ENCODE results near the gene ADI1. TPM values are rescaled to one million over a fixed set of nuclear protein-coding genes. Genes with fewer than 3 reads are reported as not detected.
"Not testable (repeated sequence)": the region's sequence is repeated elsewhere in the genome, so short reads cannot be mapped to it uniquely, and the experiment has no call there.

The ADI1 gene
- total RNA-seq, 2 experiments from 2014 or later: 28.4 to 30.2 TPM

- no peaks in the 10 kb centered on the region for H3K9me3 Mint-ChIP-seq
- intact Hi-C loops (cut with DNase I, micrococcal nuclease): no loop called here
- no peak for TF ChIP-seq CTCF (IDR thresholded peaks at IDR 0.05)
- POLR2A ChIA-PET: no interaction called here
- Histone ChIP-seq H3K36me3 (ENCODE audit: insufficient read depth, low read length) (peaks cover 68% of the 10 kb centered on the region), H3K27me3 (ENCODE audit: control insufficient read depth in 1 of 2, insufficient read depth in 2 of 2, low read length in 2 of 2) (no peaks in the 10 kb centered on the region), H3K27ac (ENCODE audit: low read depth in 1 of 2, low read length in 2 of 2) (no peak overlapping the region), H3K4me3 (ENCODE audit: low read length) (no peak overlapping the region), H3K9me3 (ENCODE audit: control insufficient read depth in 1 of 2, insufficient read depth in 1 of 2, low read length in 2 of 2) (no peaks in the 10 kb centered on the region), H3K4me1 (ENCODE audit: insufficient read depth, low read length) (no peaks in the 10 kb centered on the region)
- CTCF ChIA-PET: no interaction called here
- ATAC-seq (ENCODE audit: poor library complexity) (no peak), DNase-seq (no peak)
- no peak overlapping the region for H3K27ac Mint-ChIP-seq
- H3K4me1 Mint-ChIP-seq (ENCODE audit: low read depth): no peaks in the 10 kb centered on the region
- no peaks in the 10 kb centered on the region for H3K27me3 Mint-ChIP-seq
- H3K36me3 Mint-ChIP-seq (ENCODE audit: low read depth): peaks cover 83% of the 10 kb centered on the region
- H3K4me3 Mint-ChIP-seq: no peak overlapping the region
These were observed 68.8 kb downstream of the ADI1 start for GRCh38 chr2:3450385-3451010.

DNA sequence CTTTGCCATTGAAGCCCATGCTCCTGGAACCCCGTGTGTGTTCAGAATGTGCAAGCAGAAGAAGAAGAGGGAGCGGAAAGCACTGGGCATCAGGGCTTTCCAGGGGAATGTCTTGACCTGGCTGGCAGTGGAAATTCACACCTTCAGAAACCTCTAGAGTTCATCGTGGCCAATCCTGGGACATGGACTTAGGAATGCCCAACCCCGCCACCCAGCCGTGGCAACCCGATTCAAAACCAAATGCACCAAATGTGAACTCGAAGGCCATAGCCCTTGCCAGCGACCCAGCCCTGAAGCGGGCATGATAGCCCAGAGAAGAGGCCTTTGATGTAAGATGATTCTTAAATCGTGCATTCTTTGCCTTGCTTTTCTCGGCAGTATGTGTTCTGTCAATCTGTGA is 69.4 kb downstream of the ADI1 start:
- H3K4me3 Mint-ChIP-seq: no peak overlapping the region
- no peaks in the 10 kb centered on the region for H3K4me1 Mint-ChIP-seq (ENCODE audit: low read depth)
- Histone ChIP-seq H3K4me3 (ENCODE audit: low read length) (no peak overlapping the region), H3K9me3 (ENCODE audit: control insufficient read depth in 1 of 2, insufficient read depth in 1 of 2, low read length in 2 of 2) (no peaks in the 10 kb centered on the region), H3K36me3 (ENCODE audit: insufficient read depth, low read length) (peaks cover 74% of the 10 kb centered on the region), H3K27me3 (ENCODE audit: control insufficient read depth in 1 of 2, insufficient read depth in 2 of 2, low read length in 2 of 2) (no peaks in the 10 kb centered on the region), H3K4me1 (ENCODE audit: insufficient read depth, low read length) (no peaks in the 10 kb centered on the region), H3K27ac (ENCODE audit: low read depth in 1 of 2, low read length in 2 of 2) (no peak overlapping the region)
- no peaks in the 10 kb centered on the region for H3K27me3 Mint-ChIP-seq
- no peaks in the 10 kb centered on the region for H3K9me3 Mint-ChIP-seq
- POLR2A ChIA-PET: no interaction called here
- no peak for TF ChIP-seq CTCF (IDR thresholded peaks at IDR 0.05)
- CTCF ChIA-PET: no interaction called here
- DNase-seq: no peak
- no peak for ATAC-seq (ENCODE audit: poor library complexity)
- intact Hi-C loops (cut with DNase I, micrococcal nuclease): no loop called here
- H3K27ac Mint-ChIP-seq: no peak overlapping the region
- peaks cover 84% of the 10 kb centered on the region for H3K36me3 Mint-ChIP-seq (ENCODE audit: low read depth)

- no peak for TF ChIP-seq CTCF (IDR thresholded peaks at IDR 0.05)
- H3K27me3 Mint-ChIP-seq: no peaks in the 10 kb centered on the region
- Histone ChIP-seq H3K9me3 (ENCODE audit: control insufficient read depth in 1 of 2, insufficient read depth in 1 of 2, low read length in 2 of 2) (no peaks in the 10 kb centered on the region), H3K36me3 (ENCODE audit: insufficient read depth, low read length) (peaks cover 75% of the 10 kb centered on the region), H3K27me3 (ENCODE audit: control insufficient read depth in 1 of 2, insufficient read depth in 2 of 2, low read length in 2 of 2) (no peaks in the 10 kb centered on the region), H3K4me3 (ENCODE audit: low read length) (no peak overlapping the region), H3K4me1 (ENCODE audit: insufficient read depth, low read length) (no peaks in the 10 kb centered on the region), H3K27ac (ENCODE audit: low read depth in 1 of 2, low read length in 2 of 2) (no peak overlapping the region)
- H3K4me1 Mint-ChIP-seq (ENCODE audit: low read depth): no peaks in the 10 kb centered on the region
- H3K36me3 Mint-ChIP-seq (ENCODE audit: low read depth): peaks cover 93% of the 10 kb centered on the region
- no peak overlapping the region for H3K27ac Mint-ChIP-seq
- H3K9me3 Mint-ChIP-seq: no peaks in the 10 kb centered on the region
- ChIA-PET POLR2A (no interaction called here), CTCF (no interaction called here)
- DNase-seq (no peak), ATAC-seq (ENCODE audit: poor library complexity) (no peak)
- intact Hi-C loops (cut with DNase I, micrococcal nuclease): no loop called here
- no peak overlapping the region for H3K4me3 Mint-ChIP-seq
These were observed 70.2 kb downstream of the ADI1 start for GRCh38 chr2:3449086-3449485.

- peaks cover 93% of the 10 kb centered on the region for H3K36me3 Mint-ChIP-seq (ENCODE audit: low read depth)
- H3K4me1 ChIP-seq (ENCODE audit: insufficient read depth, low read length); H3K4me1 Mint-ChIP-seq (ENCODE audit: low read depth); CTCF ChIA-PET; H3K27me3 ChIP-seq (ENCODE audit: control insufficient read depth in 1 of 2, insufficient read depth in 2 of 2, low read length in 2 of 2); H3K27ac Mint-ChIP-seq; H3K9me3 ChIP-seq (ENCODE audit: control insufficient read depth in 1 of 2, insufficient read depth in 1 of 2, low read length in 2 of 2); POLR2A ChIA-PET; ATAC-seq (ENCODE audit: poor library complexity); H3K27ac ChIP-seq (ENCODE audit: low read depth in 1 of 2, low read length in 2 of 2); DNase-seq; H3K4me3 Mint-ChIP-seq; H3K9me3 Mint-ChIP-seq; H3K27me3 Mint-ChIP-seq; H3K4me3 ChIP-seq (ENCODE audit: low read length); intact Hi-C loops (cut with DNase I, micrococcal nuclease): not testable (repeated sequence)
- peaks cover 75% of the 10 kb centered on the region for H3K36me3 ChIP-seq (ENCODE audit: insufficient read depth, low read length)
These were observed 70.9 kb downstream of the ADI1 start for GRCh38 chr2:3448441-3448911.

Data from CD4-positive, alpha-beta T cell (primary cell).